ENCODE measurements around the gene DONSON.
A peak's percentile ranks its signal among the peaks of the same experiment; 100 is the strongest.
"Not testable (repeated sequence)": the region's sequence is repeated elsewhere in the genome, so short reads cannot be mapped to it uniquely, and the experiment has no call there.

The DONSON gene, protein sequence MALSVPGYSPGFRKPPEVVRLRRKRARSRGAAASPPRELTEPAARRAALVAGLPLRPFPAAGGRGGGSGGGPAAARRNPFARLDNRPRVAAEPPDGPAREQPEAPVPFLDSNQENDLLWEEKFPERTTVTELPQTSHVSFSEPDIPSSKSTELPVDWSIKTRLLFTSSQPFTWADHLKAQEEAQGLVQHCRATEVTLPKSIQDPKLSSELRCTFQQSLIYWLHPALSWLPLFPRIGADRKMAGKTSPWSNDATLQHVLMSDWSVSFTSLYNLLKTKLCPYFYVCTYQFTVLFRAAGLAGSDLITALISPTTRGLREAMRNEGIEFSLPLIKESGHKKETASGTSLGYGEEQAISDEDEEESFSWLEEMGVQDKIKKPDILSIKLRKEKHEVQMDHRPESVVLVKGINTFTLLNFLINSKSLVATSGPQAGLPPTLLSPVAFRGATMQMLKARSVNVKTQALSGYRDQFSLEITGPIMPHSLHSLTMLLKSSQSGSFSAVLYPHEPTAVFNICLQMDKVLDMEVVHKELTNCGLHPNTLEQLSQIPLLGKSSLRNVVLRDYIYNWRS
- 7.6 to 14.8 (median 12.5) reads per million in 4 experiments for total RNA-seq

DNA sequence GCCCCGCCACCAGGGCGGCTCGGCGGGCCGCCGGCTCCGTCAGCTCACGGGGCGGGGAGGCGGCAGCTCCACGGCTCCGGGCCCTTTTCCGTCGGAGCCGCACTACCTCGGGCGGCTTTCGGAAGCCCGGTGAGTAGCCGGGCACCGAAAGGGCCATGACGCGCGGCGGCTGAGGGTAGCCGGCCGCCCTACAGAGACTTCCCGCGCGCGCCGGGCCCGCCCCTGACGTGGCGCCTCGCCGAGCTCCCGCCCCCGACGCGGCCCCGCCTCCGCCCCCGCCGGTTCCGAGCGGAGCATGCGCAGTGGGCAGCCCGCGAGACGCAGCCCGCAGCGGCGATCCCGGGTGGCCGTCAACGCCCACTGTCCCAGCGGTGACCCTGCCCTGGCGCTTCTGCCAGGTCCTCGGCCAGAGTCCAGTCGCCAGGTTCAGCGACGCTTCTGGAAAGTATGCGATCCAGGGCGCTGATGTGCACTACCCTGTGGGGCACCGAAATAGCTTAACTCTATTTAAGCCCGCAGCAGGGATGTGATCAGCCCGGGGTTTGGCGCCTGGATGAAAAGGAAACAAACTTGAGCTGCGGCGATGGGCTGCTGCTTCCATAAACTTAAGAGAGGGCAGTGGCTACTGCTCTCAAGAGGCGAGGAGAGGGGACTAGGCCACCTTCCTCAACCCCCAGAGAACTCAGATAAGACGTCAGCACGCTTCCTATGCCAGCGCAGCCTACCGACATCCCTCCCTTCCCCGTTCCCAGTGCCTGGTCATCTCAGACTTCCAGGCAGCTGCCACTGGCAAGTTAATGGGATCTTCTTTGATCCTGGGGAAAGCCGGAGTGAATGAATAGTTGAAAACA is at the start of gene DONSON:
Gene DONSON (minus strand): TSS at position 200 of the 851 bp plus-strand sequence. CDS start 43 bp downstream, at position 157.
- DNase-seq: peak; percentile 78

DNA sequence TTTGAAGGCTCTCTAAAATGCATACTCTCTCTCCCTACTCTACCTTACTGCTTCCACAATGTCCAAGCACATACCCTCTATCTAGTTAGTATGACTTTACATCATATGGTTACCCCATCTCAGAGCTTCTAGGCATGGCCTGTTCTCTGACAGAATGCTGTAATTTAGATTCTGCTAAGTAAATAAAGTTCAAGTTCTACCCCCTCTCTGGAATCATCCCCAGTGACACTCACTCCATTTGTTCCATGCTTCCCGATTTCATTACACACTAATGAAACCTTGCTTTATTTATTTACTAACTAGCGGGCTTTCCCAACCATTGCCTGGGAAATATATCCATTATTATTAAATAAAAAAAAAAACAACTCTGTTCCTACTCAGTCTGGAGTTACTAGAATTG is 45.8 kb upstream of the DONSON start:
- DNase-seq: no peak

DNA sequence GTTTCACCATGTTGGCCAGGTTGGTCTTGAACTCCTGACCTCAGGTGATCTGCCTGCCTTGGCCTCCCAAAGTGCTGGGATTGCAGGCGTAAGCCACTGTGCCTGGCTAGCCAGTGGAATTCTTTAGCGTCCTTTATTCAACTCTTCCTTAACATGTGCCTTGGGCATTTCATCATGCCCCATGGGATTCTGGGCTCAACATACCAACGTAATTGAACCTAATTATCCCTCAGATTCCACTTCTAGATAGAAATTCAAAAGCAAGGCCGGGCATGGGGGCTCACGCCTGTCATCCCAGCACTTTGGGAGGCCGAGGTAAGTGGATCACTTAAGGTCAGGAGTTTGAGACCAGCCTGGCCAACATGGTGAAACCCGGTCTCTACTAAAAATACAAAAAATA is 37.7 kb upstream of the DONSON start:
- DNase-seq: not testable (repeated sequence)

DNA sequence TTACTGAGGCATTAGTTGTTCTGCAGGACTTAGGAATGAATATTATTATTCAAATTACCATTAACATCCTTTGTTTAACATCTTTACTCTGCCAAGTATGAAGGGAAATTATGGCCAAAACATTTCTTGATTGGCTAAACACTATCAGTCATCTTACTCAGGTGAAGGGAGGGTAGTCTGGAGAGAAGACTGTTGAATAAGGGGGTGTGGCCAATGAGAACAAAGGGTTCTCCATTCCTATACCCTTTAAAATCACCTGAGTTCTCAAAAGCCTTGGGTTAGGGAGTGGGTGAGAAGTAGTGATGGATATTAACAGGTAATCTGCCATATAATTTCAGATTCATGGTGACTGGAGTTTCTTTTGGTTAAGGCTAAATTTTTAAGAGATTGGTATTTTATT is 33.8 kb upstream of the DONSON start:
- DNase-seq: no peak

DNA sequence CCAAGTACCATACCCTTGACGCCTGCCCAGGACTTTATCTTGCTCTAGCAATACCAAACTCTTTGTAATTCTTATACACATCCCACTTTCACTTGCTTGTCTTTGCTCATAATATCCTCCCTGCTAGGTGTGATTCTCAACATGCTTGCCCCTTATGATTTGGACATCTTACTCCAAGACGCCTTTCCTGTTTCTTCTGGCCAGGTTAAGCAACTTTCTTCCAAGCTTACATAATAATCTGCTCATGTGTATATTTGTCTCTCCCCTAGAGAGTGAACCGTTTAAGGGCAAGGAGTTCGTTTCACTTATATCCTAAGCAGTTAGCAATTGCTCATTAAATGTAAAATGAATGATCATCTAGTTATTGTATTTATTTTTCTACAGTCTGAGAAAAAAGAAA is 31.2 kb upstream of the DONSON start:
- no peak for DNase-seq

DNA sequence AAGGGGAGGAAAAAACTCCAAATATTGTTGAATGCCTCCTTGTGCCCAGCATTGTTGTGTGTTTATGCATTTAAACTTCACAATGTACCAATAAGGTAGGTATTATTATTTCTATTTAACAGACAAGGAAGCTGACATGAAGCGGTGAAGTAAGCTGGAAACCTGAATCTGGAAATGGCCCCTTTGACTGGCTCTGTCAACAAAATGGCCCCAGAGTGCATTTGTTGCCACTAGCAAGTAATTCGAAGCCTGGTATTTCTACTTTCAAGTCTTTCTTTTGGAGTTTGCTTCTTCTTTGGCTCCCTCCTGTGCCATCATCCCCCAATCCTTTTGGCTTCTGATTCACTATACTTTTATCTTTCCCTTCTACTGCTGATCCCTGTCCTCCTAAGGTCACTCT is 29.9 kb upstream of the DONSON start:
- no peak for DNase-seq

DNA sequence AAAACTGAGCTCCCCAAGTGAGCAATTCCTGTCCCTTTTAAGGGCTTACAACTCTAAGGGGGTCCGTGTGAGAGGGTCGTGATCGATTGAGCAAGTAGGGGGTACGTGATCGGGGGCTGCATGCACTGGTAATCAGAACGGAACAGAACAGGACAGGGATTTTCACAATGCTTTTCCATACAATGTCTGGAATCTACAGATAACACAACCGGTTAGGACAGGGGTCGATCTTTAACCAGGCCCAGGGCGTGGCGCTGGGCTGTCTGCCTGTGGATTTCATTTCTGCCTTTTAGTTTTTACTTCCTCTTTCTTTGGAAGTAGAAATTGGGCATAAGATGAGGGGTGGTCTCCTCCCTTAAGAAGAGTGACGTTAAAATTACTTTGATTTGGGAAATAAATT is 29.1 kb upstream of the DONSON start:
- not testable (repeated sequence) for DNase-seq

DNA sequence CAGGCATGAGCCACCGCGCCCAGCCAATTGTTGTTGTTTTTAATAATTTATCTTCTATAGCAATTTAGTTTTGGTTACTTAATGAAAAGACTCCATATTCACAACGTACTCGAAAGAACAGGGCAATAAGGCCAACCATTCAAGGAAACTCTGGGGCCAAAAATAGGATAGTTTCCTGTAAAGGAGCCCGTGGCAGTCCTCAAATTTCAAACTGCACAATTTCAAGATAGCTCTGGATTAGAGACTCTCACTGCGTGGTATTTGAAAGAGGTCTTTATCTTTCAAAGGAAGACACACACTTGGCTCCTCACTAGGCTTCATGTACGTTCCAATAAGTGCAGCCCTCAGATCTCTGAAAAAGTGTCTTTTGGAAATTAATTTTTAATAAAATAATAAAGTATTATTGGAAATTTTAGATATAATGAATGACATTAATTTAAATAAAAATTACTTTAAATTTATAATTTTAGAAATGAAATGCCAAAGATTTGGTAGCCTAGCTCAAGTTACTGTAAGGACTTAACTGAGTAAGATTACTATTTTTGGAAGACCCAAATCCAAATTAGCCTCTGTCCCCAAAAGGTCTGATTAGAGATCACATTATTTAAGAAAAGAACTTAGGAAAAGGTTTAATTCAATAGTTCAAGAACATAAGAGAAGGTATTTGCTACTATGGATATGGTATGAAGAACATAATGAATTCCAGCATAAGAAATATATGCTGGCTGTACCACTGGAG is 22.7 kb upstream of the DONSON start:
- DNase-seq: no peak

DNA sequence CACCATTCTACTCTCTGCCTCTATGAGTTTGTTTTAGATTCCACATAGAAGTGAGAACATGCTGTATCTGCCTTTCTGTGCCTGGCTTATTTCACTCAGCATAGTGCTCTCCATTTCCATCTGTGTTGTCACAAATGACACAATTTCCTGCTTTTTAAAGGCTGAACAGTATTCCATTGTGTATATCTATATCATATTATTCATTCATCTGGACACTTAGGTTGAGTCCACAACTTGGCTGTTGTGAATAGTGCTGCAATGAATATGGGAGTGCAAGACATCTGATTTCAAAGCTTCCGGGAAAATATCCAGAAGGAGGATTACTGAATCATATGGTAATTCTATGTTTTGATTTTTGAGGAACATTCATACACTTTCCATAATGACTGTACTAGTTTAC is 20.1 kb upstream of the DONSON start:
- DNase-seq: no peak

DNA sequence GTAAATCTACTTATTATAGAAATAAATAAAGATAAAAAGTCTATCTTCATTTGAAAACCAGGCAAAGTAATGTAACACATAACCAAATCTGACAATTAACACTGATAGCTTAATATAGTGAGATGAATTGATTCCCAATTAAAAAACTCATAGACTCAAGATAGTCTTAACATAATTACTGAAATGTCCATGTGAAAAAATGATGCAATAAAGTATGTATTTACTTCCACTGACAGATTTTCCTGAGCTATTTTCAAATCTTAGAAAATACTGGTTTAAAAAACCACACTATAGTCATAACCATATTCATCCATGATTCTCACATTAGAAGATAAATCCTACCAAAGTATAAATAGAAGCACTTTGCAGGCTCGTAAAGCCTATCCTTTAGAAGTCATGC is 9.6 kb upstream of the DONSON start:
- no peak for DNase-seq

DNA sequence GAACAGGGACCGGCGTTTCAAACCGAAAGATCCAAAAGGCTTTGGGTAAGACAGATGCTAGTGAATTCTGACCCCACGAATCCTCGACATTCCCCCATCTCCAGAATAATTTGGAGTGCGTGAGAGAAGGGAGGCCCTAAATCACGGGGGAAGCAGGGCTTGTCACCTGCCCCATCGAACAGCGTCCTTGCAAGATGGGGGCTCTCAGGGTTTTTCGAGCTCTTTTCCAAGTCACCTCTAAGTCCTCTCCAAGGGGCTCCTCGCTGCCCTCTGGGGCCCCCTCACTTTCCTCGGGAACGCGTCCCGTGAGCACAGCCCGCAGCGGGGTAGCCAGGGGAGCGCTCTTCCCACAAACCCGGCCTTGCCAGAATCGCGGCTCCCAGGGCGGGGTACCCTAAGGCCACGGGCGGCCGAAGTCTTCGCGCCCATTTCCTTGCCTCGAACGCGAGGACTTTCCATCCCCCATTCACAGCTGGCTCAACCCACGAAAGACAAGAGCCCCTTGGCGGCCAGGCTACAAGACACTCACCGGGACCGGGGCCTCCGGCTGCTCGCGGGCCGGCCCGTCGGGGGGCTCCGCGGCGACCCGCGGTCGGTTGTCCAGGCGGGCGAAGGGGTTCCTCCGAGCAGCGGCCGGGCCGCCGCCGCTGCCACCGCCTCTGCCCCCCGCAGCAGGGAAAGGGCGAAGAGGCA is 546 bp downstream of the DONSON start:
- no peak for DNase-seq

DNA sequence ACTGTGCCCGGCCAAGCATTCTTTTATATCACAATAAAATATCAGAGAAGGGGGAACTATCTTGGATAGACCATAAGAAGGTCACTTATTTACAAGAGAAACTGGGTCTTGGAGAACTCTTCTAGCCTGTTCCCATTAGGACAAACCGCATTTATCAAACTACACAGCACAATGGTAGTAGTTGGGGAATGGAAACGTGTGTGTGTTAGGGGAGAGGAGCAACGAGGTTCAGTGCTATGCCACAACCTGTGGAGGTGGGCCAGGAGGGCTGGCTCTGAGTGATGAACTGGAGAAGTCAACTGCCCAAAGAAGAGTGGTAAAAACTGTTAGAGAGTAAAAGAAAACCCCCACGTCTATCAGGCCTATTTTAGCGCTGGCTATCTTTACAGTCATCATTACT is 1.6 kb downstream of the DONSON start:
- no peak for DNase-seq

DNA sequence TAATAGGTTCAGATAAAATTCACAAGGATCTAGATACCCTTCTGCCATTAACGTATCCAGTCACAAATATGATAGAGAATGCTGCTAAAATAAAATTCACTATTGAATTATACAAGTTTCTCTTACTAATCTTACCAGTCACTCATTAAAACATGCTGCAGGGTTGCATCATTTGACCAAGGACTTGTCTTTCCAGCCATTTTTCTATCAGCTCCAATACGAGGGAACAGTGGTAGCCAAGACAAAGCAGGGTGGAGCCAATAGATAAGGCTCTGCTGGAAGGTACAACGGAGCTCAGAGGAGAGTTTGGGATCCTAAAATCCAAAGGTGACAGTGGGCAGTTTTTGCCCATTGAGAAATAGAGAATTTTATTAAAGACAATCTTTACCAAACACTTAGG is 4.0 kb downstream of the DONSON start:
- DNase-seq: no peak

DNA sequence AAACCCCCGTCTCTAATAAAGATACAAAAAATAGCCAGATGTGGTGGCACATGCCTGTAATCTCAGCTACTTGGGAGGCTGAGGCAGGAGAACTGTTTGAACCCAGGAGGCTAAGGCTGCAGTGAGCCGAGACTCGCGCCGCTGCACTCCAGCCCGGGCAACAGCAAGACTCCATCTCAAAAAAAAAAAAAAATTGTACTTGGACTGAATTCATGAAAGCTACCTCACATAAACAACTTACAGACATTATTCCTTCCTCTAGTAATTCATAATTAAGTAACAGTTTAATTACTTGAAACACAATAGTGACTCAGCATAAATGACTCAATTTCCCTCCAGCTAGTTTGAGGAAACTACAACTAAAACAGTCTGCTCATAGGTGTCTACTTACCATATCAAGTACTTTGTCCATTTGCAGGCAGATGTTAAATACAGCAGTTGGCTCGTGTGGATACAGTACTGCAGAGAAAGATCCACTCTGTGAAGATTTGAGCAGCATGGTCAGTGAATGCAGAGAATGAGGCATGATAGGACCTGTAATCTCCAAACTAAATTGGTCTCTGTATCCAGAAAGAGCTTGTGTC is 9.4 kb downstream of the DONSON start:
- no peak for DNase-seq

DNA sequence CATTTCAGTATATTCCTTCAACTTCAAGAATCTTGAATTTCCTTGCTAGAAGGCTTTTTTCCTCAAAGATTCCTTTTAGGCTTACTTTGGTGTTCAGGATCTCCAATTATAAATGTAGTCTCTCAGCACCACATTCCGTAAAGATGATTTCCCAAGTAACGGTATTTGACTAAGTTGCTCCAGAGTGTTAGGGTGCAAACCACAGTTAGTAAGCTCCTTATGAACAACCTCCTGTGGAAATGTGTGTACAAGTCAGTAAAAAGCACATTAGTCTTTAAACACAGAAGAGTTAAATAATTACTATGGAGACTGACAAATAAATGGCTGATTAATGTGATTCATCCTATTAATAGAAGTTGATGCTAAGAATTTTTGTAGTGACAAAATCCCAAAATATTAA is 10.3 kb downstream of the DONSON start:
- DNase-seq: no peak

DNA sequence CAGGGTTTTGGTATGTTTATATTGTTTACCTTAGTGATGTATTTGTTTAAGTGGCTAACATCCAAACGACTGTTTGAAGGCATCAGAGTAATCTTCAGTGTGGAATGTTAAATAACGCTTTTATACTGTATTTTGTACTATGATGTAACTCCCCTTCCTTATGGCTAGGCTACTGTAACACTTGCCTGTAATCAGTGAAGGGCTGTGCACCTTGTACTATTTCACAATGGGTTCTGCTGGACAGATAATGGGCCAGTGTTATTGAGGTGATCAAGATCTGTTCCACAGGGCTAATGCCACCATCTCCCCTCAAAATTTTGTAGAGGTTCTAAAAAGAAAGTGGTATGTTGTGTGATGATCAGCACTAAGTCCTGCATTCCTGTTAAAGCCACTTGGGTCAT is 11.7 kb downstream of the DONSON start:
- DNase-seq: not testable (repeated sequence)

DNA sequence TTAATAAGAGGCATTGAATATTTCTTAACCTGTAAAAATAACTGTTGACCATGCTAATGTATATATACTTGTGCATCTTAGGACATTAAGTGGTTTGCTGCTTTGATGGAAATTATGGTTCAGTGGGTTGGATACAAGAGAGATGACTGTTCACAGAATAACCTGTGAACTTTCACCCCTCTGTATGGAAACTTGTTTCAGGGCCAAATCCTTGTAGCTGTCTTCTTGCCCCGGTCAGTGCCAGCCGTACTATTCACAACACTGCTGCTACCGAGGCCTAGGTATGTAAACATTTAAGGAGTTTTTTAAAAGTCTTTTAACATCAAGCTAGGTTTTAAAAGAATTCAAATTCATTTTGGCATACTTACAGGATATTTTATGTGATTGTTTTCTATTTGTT is 16.1 kb downstream of the DONSON start:
- no peak for DNase-seq

DNA sequence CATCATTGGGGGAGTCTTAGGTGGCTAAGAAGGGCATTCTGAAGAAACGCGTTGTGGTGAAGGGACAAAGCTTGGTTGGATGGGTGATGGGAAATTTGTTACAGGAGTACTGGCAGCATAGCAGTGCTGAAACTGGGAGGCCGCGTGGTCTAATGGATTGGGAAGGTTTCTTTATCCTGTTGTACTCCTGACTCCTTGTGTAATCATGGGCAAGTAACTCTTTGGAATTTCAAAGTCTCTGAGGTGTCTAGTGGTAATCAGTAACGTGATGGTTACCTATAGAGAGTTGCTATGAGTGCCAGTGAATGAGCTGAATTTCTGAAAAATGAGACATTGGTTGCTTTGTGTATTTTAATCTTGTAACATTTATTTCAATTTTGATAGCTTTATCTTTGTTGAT is 18.5 kb downstream of the DONSON start:
- no peak for DNase-seq

DNA sequence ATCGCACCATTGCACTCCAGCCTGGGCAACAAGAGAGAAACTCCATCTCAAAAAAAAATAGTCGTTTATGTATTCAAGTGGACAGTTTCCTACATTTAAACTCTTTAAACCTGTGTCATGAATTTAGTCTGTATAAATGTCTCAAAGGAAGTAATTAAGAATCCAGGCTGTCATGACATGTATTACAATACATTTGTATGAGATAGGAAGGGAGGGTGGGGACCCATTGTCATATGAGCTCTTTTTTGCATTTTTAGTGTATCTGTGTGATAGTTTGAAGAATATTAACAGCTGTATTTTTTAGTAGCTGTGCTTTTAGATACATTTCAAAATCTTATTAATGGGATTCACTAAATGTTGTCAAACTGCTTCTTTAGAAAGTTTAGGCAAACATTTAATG is 20.0 kb downstream of the DONSON start:
- DNase-seq: no peak

DNA sequence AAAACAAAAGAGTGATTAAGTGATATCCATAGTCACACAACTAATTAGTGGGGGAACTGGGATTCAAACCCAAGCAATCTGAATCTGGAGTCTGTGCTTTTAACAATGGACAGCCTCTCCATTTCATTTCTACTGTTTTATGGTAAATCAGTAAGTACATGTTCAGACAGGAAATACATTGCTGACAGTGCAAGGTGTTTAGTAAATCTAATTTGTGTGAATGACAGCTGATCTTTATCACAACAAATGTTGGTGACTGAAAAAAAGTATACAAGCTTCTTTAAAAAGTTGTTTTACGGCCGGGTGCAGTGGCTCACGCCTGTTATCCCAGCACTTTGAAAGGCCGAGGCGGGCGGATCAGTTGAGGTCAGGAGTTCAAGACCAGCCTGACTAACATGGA is 20.6 kb downstream of the DONSON start:
- DNase-seq: no peak

DNA sequence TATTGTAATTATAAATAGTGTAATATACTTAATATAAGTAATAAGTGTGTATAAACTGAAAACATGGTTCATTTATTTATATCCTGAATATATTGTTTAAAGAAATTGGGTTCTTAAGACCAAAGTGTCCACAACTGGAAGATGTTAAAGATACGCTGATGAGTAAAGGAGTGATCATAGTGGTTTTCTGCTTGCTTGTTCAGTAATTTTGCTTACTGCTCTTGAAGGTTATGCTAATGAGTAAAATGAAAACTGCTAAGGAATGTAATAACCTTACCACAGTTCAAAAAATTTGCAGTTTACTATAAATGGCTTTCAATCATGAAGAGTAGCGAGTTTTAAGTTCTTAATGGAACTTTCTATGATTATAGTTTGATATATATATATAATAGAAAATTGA is 22.0 kb downstream of the DONSON start:
- no peak for DNase-seq

DNA sequence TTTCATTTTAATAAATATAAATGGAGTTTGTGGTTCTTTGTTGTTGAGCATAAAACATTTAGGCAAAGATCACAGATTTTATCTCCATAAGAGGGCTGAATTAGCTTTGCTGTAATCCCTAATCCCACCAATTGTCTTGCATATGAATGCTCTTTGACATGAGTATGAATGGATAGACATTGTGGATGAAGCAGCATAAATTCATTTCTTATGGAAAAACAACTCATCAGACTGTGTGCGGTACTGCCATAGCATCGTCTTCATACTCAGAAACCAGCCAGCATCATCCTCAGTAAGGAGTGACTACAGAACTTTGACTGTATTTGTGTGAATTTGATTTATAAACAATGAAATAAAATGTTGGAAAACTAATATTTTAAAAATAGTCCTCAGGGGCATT is 26.1 kb downstream of the DONSON start:
- DNase-seq: no peak

Data from effector CD8-positive, alpha-beta T cell (primary cell).